NCI-H510A (cell line): Measurements from ENCODE around the gene TMEM81.

ENCODE experiments used
- DNase-seq: peaks from one replicate; lab custom pipeline; 2025; lab: John Stamatoyannopoulos, UW

TMEM81 gene

DNA sequence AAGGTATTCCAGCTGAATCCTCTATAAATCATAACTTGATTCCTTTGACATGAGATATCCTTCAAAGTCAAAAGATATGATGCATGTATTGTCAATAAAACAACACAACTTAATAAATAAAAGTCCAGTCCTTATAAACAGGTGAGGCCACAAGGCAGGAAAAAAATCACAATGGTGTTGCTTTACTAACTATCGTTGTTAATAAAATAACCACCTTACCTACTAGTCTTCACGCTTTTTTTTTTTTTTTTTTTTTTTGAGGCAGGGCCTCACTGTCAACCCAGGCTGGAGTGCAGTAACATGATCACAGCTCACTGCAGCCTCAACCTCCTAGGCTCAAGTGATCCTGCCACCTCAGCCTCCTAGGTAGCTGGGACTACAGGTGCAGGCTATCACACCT is at the start of gene TMEM81:
TMEM81 (minus strand) TSS at position 101 of the 400 bp plus-strand sequence. CDS start 140 bp downstream, outside the sequence.
- no peak for DNase-seq

DNA sequence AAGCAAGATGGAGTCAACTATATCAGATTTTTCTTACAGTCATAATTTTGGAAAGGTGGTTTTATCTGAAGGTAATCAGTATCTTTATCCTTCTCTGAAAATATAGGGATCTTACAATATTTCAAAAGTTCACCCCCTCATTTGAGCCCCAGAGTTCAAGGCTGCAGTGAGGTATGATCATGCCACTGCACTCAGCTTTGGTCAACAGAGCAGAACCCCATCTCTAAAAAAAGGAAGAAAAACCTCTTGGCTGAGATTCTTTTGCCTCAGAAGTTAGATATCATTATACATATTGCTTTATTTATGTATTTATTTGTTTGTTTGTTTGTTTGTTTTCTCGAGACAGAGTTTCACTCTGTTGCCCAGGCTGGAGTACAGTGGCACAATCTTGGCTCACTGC is 49.0 kb upstream of the TMEM81 start:
- DNase-seq = no peak

GRCh38 chr1:205129447-205130029 is 45.3 kb upstream of the TMEM81 start:
- no peak for DNase-seq

- no peak for DNase-seq
Observed at GRCh38 chr1:205128050-205128449, 43.8 kb upstream of the TMEM81 start.

DNA sequence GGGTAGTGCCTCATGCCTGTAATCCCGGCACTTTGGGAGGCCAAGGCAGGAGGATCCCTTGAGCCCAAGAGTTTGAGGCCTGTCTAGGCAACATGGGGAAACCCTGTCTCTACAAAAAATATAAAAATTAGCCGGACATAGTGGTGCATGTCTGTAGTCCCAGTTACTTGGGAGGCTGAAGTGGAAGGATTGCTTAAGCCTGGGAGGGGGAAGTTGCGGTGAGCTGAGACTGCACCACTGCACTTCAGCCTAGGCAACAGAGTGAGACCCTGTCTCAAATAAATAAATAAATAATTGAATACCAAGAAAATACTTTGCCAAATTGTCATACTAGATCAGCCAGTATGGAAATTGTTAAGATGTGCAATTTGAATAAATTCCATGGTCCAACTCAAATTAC is 43.4 kb upstream of the TMEM81 start:
- no peak for DNase-seq

DNA sequence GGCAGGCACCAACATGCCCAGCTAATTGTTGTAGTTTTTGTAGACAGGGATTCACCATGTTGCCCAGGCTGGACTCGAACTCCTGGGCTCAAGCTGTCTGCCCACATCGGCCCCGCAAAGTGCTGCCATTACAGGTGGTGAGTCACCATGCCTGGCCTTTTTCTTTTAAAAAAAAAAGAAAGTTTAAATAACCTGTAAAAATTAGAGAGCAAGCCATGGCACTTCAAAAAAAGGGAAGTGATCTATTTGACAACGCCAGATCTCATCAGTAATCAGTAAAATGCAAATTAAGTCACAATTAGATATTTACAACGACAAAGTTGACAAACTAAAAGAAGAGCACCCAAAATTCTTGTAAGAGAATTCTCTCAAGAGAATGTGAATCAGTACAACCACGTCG is 40.5 kb upstream of the TMEM81 start:
- no peak for DNase-seq

- DNase-seq = no peak
Observed at GRCh38 chr1:205122489-205122882, 38.2 kb upstream of the TMEM81 start.

DNA sequence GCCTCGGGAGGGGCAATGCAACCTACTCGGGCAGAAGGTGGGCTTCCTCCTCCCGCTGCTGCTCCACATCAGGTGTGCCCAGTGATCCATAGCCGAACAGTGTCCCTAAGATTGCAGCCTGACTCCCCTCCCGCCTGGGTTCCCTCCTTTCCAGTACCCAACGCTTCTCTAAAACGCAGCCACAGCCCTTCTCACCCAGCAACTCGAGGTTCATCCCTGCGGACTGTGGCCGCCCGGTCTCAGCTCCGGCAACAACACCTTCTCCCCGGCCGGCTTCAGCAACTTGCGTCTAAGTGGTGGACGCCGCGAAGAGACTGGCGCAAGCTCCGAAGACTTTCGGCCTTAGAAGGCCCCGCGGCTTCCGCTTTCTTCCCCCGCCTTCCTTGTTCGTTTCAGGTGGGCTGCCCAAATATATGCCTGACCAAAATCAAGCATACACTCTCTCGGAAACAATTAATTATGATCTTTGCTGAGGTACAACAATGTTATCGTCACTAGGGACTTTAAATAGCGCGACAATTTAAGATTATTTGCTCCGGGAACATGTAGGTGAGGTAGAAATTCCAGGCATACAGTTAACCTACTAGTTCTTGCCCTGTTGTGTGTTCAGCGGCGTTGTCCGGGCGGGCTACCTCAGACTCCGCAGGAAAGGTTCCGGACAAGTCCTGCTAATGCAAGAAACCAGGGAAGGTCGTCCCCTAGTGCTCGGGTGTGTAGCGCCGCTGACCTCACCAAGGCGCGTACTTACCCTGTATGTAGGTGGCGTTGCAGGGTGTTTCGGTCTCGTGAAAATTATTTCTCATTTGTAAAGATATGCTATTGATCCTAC is 37.6 kb upstream of the TMEM81 start, which contains the start of gene RBBP5:
RBBP5 (minus strand) TSS at position 319 of the 829 bp plus-strand sequence; CDS start at position 214, 105 bp downstream.
- peak; percentile 92 for DNase-seq

DNA sequence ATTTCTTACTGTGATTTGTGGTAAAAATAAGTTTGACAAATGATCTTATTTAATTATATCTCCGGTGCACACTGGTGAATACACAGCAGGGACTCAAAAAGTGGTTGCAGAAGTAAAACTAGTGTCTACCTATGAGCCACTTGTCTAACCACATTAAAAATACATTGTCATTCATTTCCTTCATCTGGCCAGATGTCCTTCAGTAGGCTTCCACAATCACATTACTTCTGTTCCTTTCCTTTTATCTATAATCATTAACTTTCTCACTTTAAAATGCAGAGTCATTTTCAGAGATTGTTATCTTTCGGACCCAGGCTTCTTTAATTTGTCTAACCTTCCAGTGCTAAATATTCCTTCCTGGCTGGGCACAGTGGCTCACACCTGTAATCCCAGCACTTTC is 34.5 kb upstream of the TMEM81 start:
- no peak for DNase-seq

DNA sequence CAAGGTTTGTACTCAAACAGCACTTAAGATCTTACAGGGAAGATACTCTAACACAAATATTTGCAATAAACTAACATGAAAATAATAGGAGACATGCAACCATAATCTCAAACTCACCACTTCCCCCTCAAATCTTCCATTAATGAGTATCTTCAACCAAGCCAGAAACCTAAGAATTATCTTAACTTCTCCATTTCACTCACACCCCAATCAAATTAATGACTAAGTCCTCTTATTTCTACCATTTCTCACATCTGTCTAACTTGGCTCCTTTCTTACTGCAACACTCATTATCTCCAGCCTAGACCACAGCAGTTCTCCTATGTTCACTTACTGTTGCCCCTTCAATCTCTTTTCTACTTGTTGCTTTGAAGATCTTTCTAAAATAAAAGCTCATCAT is 27.1 kb upstream of the TMEM81 start:
- no peak for DNase-seq

- no peak for DNase-seq
Observed at GRCh38 chr1:205109711-205110110, 25.5 kb upstream of the TMEM81 start.

DNA sequence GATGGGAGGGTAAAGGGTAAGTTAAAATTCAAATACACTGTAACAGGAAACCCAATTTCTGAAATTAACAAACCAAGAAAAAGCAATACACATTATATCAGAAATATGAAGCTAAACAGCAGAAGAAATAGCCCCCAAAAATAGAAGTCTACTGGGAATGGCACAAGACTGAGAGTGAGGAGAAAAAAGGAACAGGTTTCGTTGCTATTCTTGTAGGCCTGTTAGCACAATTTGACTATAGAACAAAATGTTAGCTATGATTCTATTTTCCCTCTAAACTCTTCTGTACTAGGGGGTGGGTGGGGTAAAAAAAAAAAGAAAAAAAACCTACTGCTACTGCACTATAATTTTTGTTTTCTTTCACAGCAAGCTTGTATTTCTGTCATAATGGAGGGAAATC is 25.0 kb upstream of the TMEM81 start:
- no peak for DNase-seq

DNA sequence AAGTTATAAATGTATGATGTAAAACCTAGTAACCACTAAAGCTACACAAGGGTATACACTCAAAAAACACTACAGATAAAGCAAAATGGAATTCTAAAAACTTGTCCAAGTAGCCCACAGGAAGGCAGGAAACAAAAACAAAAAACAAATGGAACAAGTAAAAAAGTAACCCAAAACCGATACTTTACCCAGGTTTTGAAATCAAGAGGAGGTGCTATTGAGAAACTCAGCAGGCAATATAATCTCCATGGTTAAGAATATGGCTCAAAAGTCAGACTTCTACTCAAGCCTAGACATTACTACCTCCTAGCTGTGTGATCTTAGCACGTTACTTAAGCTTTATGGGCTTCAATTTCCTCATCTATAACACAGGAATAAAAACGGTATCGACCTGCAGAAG is 24.2 kb upstream of the TMEM81 start:
- no peak for DNase-seq

DNA sequence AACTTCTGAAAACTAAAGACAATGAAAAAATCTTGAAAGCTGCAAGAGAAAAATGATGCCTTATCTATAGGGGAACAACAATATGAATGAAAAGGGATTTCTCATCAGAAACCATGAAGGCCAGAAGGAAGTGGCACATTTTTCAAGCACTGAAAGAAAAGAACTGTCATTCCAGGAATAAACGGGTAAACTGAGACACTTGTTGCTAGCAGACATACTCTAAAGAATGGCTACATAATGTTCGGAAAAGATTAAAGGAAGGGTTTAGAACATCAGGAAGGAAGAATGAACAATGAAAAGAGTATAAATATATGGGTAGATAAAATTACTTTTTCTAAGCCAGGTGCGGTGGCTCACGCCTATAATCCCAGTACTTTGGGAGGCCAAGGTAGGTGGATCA is 23.1 kb upstream of the TMEM81 start:
- DNase-seq = no peak

- no peak for DNase-seq
Observed at GRCh38 chr1:205102404-205102803, 18.1 kb upstream of the TMEM81 start.

DNA sequence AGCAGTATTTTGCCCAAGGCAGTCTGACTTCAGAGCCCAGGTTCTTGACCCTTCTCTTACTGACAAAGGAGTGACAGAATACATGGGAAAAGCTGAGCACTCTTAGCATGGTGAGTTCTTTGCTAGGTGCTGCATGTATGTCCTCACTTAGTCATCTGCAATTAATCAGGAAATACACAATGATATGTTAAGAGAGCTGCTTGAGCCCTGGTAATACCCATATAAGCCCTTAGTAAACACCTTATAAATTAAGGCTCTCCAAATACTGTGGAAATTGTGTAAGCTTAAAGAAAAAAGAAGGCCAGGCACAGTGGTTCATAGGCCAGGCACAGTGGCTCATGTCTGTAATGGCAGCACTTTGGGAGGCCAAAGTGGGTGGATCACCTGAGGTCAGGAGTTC is 14.0 kb upstream of the TMEM81 start:
- no peak for DNase-seq

- DNase-seq = no peak
Observed at GRCh38 chr1:205095422-205095821, 11.2 kb upstream of the TMEM81 start.

- DNase-seq = no peak
Observed at GRCh38 chr1:205091043-205091740, 6.9 kb upstream of the TMEM81 start.

- no peak for DNase-seq
Observed at GRCh38 chr1:205088341-205088740, 4.1 kb upstream of the TMEM81 start.

- DNase-seq = no peak
Observed at GRCh38 chr1:205082431-205082830, 1.8 kb downstream of the TMEM81 start.

GRCh38 chr1:205077934-205078311 is 6.3 kb downstream of the TMEM81 start:
- no peak for DNase-seq

- no peak for DNase-seq
Observed at GRCh38 chr1:205077158-205077933, 6.9 kb downstream of the TMEM81 start.
